Transverse colon (tissue), 4 donors: Measurements from ENCODE around the gene INO80. TPM values are rescaled to one million over a fixed set of nuclear protein-coding genes. Genes with fewer than 3 reads are reported as not detected.

Source experiments
- DNase-seq: peaks from one replicate; pipeline ENCODE4 v3.0.0-alpha.2; 2019
- H3K27ac ChIP-seq, 4 donors: fragments of 200-600 bp; sonication (generic); 2 replicates each; pipeline ENCODE4 v1.5.1; 2016 to 2018; ENCODE audit warnings: inconsistent platforms in 4 of 4
- H3K27me3 ChIP-seq: fragments of 200-600 bp; sonication (generic); 2 replicates; pipeline ENCODE4 v1.5.1; 2017; ENCODE audit warnings: inconsistent platforms
- H3K36me3 ChIP-seq, 4 donors: fragments of 200-600 bp; sonication (generic); 2 replicates each; pipeline ENCODE4 v1.5.1; 2017 to 2019; ENCODE audit warnings: inconsistent platforms in 4 of 4
- H3K4me1 ChIP-seq, 4 donors: fragments of 200-600 bp; sonication (generic); 2 replicates each; pipeline ENCODE4 v1.5.1; 2017 to 2020; ENCODE audit warnings: inconsistent platforms in 4 of 4
- H3K4me3 ChIP-seq, 4 donors: fragments of 200-600 bp; sonication (generic); 1 replicate in 1 of 4; 2 replicates in 3 of 4; pipeline versions ENCODE4 v1.5.1 to v1.6.1; 2017 to 2019; ENCODE audit warnings: inconsistent platforms in 4 of 4
- H3K9me3 ChIP-seq, 2 donors: fragments of 200-600 bp; sonication (generic); 2 replicates each; pipeline ENCODE4 v1.5.1; 2017 to 2019; ENCODE audit warnings: inconsistent platforms in 2 of 2
- CTCF ChIP-seq, 5 experiments: fragments of 200-600 bp in 3 of 5; fragments of 450-650 bp in 2 of 5; sonication (generic) in 3 of 5; IDR thresholded peaks; 1 replicate in 2 of 5; 2 replicates in 3 of 5; pipeline ENCODE4 v1.5.1; 2016 to 2017; ENCODE audit warnings: antibody characterized with exemption in 5 of 5, inconsistent platforms in 3 of 5, mild to moderate bottlenecking in 2 of 5, moderate library complexity in 1 of 5
- EP300 ChIP-seq: sonication (generic); formaldehyde crosslinking; IDR thresholded peaks from one replicate; pipeline ENCODE4 v1.6.1; 2017; ENCODE audit warnings: antibody characterized with exemption, low read depth
- POLR2A ChIP-seq: fragments of 450-650 bp; IDR thresholded peaks from one replicate; pipeline ENCODE4 v1.6.1; 2016; ENCODE audit warnings: antibody characterized with exemption, mild to moderate bottlenecking, moderate library complexity
- POLR2AphosphoS5 ChIP-seq, 3 donors: sonication (generic); formaldehyde crosslinking; IDR thresholded peaks; one replicate each; pipeline ENCODE4 v1.6.1; 2016; ENCODE audit warnings: antibody characterized with exemption in 3 of 3
- WGBS, 2 donors: methylation state at CpG; one replicate each; pipeline ENCODE4 v1.1.5; 2018; ENCODE audit warnings: low coverage in 1 of 2; 5-methylcytosine and 5-hydroxymethylcytosine counted together
- in situ Hi-C, 4 donors: fragments of 200-750 bp; cut with MboI; loops; one replicate each; pipeline versions ENCODE4 v1.15.0 to v1.15.1; 2017; ENCODE audit warnings: low sequenced_read_pairs in 3 of 4, low pct_ligation_motif_present in 1 of 4, low pct_unique_long_range_greater_than_20kb in 1 of 4
- intact Hi-C: fragments of 100-400 bp; cut with DNase I; formaldehyde crosslinking; loops from one replicate; pipeline ENCODE4 v1.15.1; 2023; ENCODE audit warnings: low total_unique reads
- small RNA-seq, 4 donors: library from RNA; depleted of rRNA; stranded (forward); fragments of <200 nt; gene quantifications; one replicate each; pipeline ENCODE3, GENCODE V24; 2016
- total RNA-seq, 4 donors: library from RNA; depleted of rRNA; stranded (reverse); fragments of >200 nt; gene quantifications; one replicate each; pipeline ENCODE4 v1.1.0, GENCODE V29; 2016

INO80 gene
- total RNA-seq, 4 donors from 2014 or later, result 21.8 to 69.1 (median 29.8) TPM

GRCh38 chr15:40932156-40932555, 183.9 kb downstream of the INO80 start:
- no peaks in the 10 kb centered on the region for H3K9me3 ChIP-seq
- no peaks in the 10 kb centered on the region for H3K36me3 ChIP-seq
- peak; percentile 32 for DNase-seq
- in situ Hi-C loops, result no loop called here
- intact Hi-C loops, result no loop called here
- no peak for TF ChIP-seq CTCF (IDR thresholded peaks at IDR 0.05)
- TF ChIP-seq POLR2A, result peak; percentile 17
- 38 to 75% methylated on average over 1 to 8 of the region's 8 CpGs for WGBS, 2 donors
- peaks cover 29 to 61% (median 58%) of the 10 kb centered on the region in 4 donors for H3K4me1 ChIP-seq
- peak overlapping the region in 3 of 4 donors; percentile 36 to 66 (median 59) for H3K4me3 ChIP-seq
- H3K27ac ChIP-seq, result peak overlapping the region; percentile 78 to 87 (median 84)
- peaks cover 47% of the 10 kb centered on the region for H3K27me3 ChIP-seq

GRCh38 chr15:40931300-40932142, 184.6 kb downstream of the INO80 start:
- Histone ChIP-seq H3K4me3 (peak overlapping the region in 3 of 4 donors; percentile 36 to 66 (median 59)), H3K9me3 (no peaks in the 10 kb centered on the region), H3K4me1 (peaks cover 33 to 67% (median 65%) of the 10 kb centered on the region in 4 donors), H3K27me3 (peaks cover 53% of the 10 kb centered on the region), H3K36me3 (no peaks in the 10 kb centered on the region), H3K27ac (peak overlapping the region; percentile 78 to 87 (median 84))
- intact Hi-C loops (no loop called here), in situ Hi-C loops (no loop called here)
- 44 to 47% methylated on average over 4 to 16 of the region's 16 CpGs for WGBS, 2 donors
- DNase-seq, result peak; percentile 32
- TF ChIP-seq POLR2A (no peak), POLR2AphosphoS5 (IDR thresholded peaks at IDR 0.05) (peak in 1 of 3 donors; percentile 15)

- peak; percentile 63 for DNase-seq
- Histone ChIP-seq H3K4me3 (peak overlapping the region in 3 of 4 donors; percentile 36 to 66 (median 59)), H3K27ac (peak overlapping the region; percentile 78 to 87 (median 84)), H3K4me1 (peaks cover 41 to 76% (median 73%) of the 10 kb centered on the region in 4 donors), H3K9me3 (no peaks in the 10 kb centered on the region), H3K36me3 (no peaks in the 10 kb centered on the region), H3K27me3 (peaks cover 62% of the 10 kb centered on the region)
- WGBS, 2 donors, result 1% methylated on average over 46 of the region's 46 CpGs; no CpG with 5 or more reads in 1 of the 2 donors
- TF ChIP-seq CTCF (IDR thresholded peaks at IDR 0.05) (peak; percentile 48 to 73 (median 52)), POLR2A (no peak), POLR2AphosphoS5 (IDR thresholded peaks at IDR 0.05) (peak in 2 of 3 donors; percentile 19 to 37), EP300 (no peak)
- in situ Hi-C loops (no loop called here), intact Hi-C loops (no loop called here)
Measured at GRCh38 chr15:40930430-40931299, 185.4 kb downstream of the INO80 start.

- intact Hi-C loops (no loop called here), in situ Hi-C loops (no loop called here)
- Histone ChIP-seq H3K27ac (peak overlapping the region; percentile 78 to 87 (median 84)), H3K4me3 (peak overlapping the region; percentile 36 to 66 (median 50)), H3K27me3 (peaks cover 68% of the 10 kb centered on the region), H3K9me3 (no peaks in the 10 kb centered on the region), H3K4me1 (peaks cover 42 to 80% (median 75%) of the 10 kb centered on the region in 4 donors), H3K36me3 (no peaks in the 10 kb centered on the region)
- WGBS, 2 donors, result 2% methylated on average over 10 of the region's 56 CpGs; no CpG with 5 or more reads in 1 of the 2 donors
- TF ChIP-seq POLR2A (no peak), POLR2AphosphoS5 (IDR thresholded peaks at IDR 0.05) (no peak)
- peak; percentile 61 for DNase-seq
Measured at GRCh38 chr15:40929660-40930429, 186.2 kb downstream of the INO80 start.

Small RNA genes within 50 kb of the gene (small RNA-seq; reads per million reads assigned to genes)
- 0 reads per million in 4 donors for gene ISCA1P4

Other genes with a start within 250 kb of the INO80 start
- gene RHOV, start 242.0 kb downstream of the INO80 start, total RNA-seq, result 1 to 10 TPM; 2.7 to 6.7 (median 4.0) TPM
- gene VPS18, start 221.8 kb downstream of the INO80 start, total RNA-seq, result 10 to 100 TPM; 18.3 to 58.7 (median 21.0) TPM
- gene DLL4, start 186.9 kb downstream of the INO80 start, total RNA-seq, result 10 to 100 TPM in 2 of 4 donors, 1 to 10 TPM in 2; 1.5 to 14.2 (median 10.2) TPM
- 1 to 10 TPM in 3 of 4 donors, under 1 TPM in 1; 0.60 to 6.7 (median 2.5) TPM for gene CHAC1, start 162.8 kb downstream of the INO80 start, total RNA-seq
- not detected for gene EXD1, start 114.5 kb upstream of the INO80 start, total RNA-seq
- 100 to 1,000 TPM; 321 to 818 (median 572) TPM for gene CHP1, start 115.0 kb upstream of the INO80 start, total RNA-seq
- 1 to 10 TPM in 2 of 4 donors, not detected in 2; 1.1 to 2.9 TPM for gene OIP5, start 216.3 kb upstream of the INO80 start, total RNA-seq
- 1 to 10 TPM; 5.0 to 8.9 (median 7.5) TPM for gene NUSAP1, start 216.6 kb upstream of the INO80 start, total RNA-seq